Caco-2 (cell line): ENCODE results near the gene FANCC. TPM values are rescaled to one million over a fixed set of nuclear protein-coding genes. Genes with fewer than 3 reads are reported as not detected.
"Not testable (repeated sequence)": the region's sequence is repeated elsewhere in the genome, so short reads cannot be mapped to it uniquely, and the experiment has no call there.

ENCODE experiments used
- BruUV-seq: library from RNA; stranded (reverse); fragments of 400-500 nt; replicated peaks from 2 replicates; lab custom pipeline; 2021; lab: Mats Ljungman, UMichigan
- CTCF ChIA-PET: fragments of 300-600 bp; sonication (Branson Sonifier 250); formaldehyde crosslinking; loops from one replicate; lab custom pipeline; 2022; ENCODE audit warnings: antibody characterized with exemption; lab: Charles Lee
- POLR2A ChIA-PET: fragments of 300-600 bp; sonication (Branson Sonifier 250); formaldehyde crosslinking; loops from one replicate; lab custom pipeline; 2022; ENCODE audit warnings: antibody characterized with exemption; lab: Charles Lee
- DNase-seq, 2 experiments: peaks; one replicate each; pipeline versions ENCODE4 v3.0.0 to v3.0.0-alpha.2; 2020 to 2022
- H3K27me3 ChIP-seq: replicated peaks from 2 replicates; pipeline ENCODE4 v1.6.0; 2011; ENCODE audit warnings: low read length; ENCODE audit not compliant: control insufficient read depth, insufficient read depth
- H3K36me3 ChIP-seq: 2 replicates; pipeline ENCODE4 v1.5.1; 2011; ENCODE audit warnings: low read length; ENCODE audit not compliant: control insufficient read depth, insufficient read depth
- H3K4me1 ChIP-seq: fragments of 250-450 bp; sonication (Bioruptor Pico); 2 replicates; pipeline ENCODE4 v1.5.1; 2020; ENCODE audit warnings: mild to moderate bottlenecking
- H3K4me3 ChIP-seq: 2 replicates; pipeline ENCODE4 v1.5.1; 2011; ENCODE audit warnings: low read depth, mild to moderate bottlenecking, control low read depth, low read length
- H3K9me3 ChIP-seq: fragments of 250-450 bp; sonication (Bioruptor Pico); 2 replicates; pipeline ENCODE4 v1.5.1; 2020; ENCODE audit warnings: mild to moderate bottlenecking, moderate library complexity
- H3K27ac Mint-ChIP-seq: one replicate; pipeline ENCODE4 v1.8.0; 2022; ENCODE audit warnings: mixed read lengths; ENCODE audit not compliant: unreplicated experiment
- H3K27me3 Mint-ChIP-seq: one replicate; pipeline ENCODE4 v1.8.0; 2022; ENCODE audit warnings: mixed read lengths; ENCODE audit not compliant: insufficient read depth, unreplicated experiment
- H3K36me3 Mint-ChIP-seq: one replicate; pipeline ENCODE4 v1.8.0; 2022; ENCODE audit warnings: mild to moderate bottlenecking, mixed read lengths; ENCODE audit not compliant: insufficient read depth, unreplicated experiment
- H3K4me1 Mint-ChIP-seq: one replicate; pipeline ENCODE4 v1.8.0; 2022; ENCODE audit warnings: low read depth, mixed read lengths; ENCODE audit not compliant: unreplicated experiment
- H3K4me3 Mint-ChIP-seq: one replicate; pipeline ENCODE4 v1.8.0; 2022; ENCODE audit warnings: mild to moderate bottlenecking, moderate library complexity, mixed read lengths; ENCODE audit not compliant: unreplicated experiment
- H3K9me3 Mint-ChIP-seq: one replicate; pipeline ENCODE4 v1.8.0; 2022; ENCODE audit warnings: mixed read lengths; ENCODE audit not compliant: unreplicated experiment
- CTCF ChIP-seq, 2 experiments: fragments of 200-600 bp in 1 of 2; IDR thresholded peaks; 1 replicate in 1 of 2; 2 replicates in 1 of 2; pipeline versions ENCODE4 v1.5.1 to v1.8.0; 2011 to 2022; ENCODE audit warnings: antibody characterized with exemption in 1 of 2, control low read depth in 1 of 2, inconsistent platforms in 1 of 2, low read depth in 1 of 2, low read length in 1 of 2, mild to moderate bottlenecking in 1 of 2, moderate library complexity in 1 of 2; ENCODE audit not compliant: insufficient read depth in 1 of 2, severe bottlenecking in 1 of 2, unreplicated experiment in 1 of 2
- intact Hi-C: fragments of 100-400 bp; cut with micrococcal nuclease; formaldehyde crosslinking; loops from one replicate; pipeline ENCODE4 v1.10.0; 2022; ENCODE audit not compliant: unreplicated experiment
- total RNA-seq: library from RNA; stranded (reverse); gene quantifications from 2 replicates; pipeline ENCODE4 v1.2.3, GENCODE V29; 2022

The FANCC gene
- total RNA-seq, 1 experiment from 2014 or later: 29.2 TPM

GRCh38 chr9:95225076-95225725 lies 92.3 kb downstream of the FANCC start:
- Mint-ChIP-seq H3K27me3 (no peaks in the 10 kb centered on the region), H3K27ac (no peak overlapping the region), H3K9me3 (no peaks in the 10 kb centered on the region), H3K4me1 (peaks cover 7% of the 10 kb centered on the region), H3K4me3 (peak overlapping the region; percentile 1), H3K36me3 (no peaks in the 10 kb centered on the region)
- H3K9me3 ChIP-seq: no peaks in the 10 kb centered on the region
- intact Hi-C loops: loop anchor here (2.0 kb wide), 1 partner anchor 18 kb away; no protein-coding TSS in a partner anchor
- no TSS peak for BruUV-seq
- ChIA-PET POLR2A (no interaction called here), CTCF (interaction anchor here (1.4 kb wide), 1 partner anchor 57 kb away, joined by 3 read pairs; no protein-coding TSS in a partner anchor)
- H3K36me3 ChIP-seq: no peaks in the 10 kb centered on the region
- H3K27me3 ChIP-seq: no peaks in the 10 kb centered on the region
- peak in 1 of 2 experiments; percentile 12 for DNase-seq
- TF ChIP-seq CTCF (IDR thresholded peaks at IDR 0.05; ENCODE audit: insufficient read depth in 1 of 2, low read depth in 1 of 2, low read length in 1 of 2, severe bottlenecking in 1 of 2, unreplicated experiment in 1 of 2): no peak
- H3K4me3 ChIP-seq: no peak overlapping the region
- peaks cover 21% of the 10 kb centered on the region for H3K4me1 ChIP-seq

- Mint-ChIP-seq H3K27me3 (no peaks in the 10 kb centered on the region), H3K4me3 (no peak overlapping the region), H3K36me3 (no peaks in the 10 kb centered on the region), H3K27ac (no peak overlapping the region), H3K4me1 (peaks cover 7% of the 10 kb centered on the region), H3K9me3 (no peaks in the 10 kb centered on the region)
- H3K4me3 ChIP-seq: no peak overlapping the region
- no peak for DNase-seq
- ChIA-PET POLR2A (no interaction called here), CTCF (interaction anchor here (1.4 kb wide), 1 partner anchor 56 kb away, joined by 3 read pairs; no protein-coding TSS in a partner anchor)
- H3K9me3 ChIP-seq: no peaks in the 10 kb centered on the region
- intact Hi-C loops: loop anchor here (2.0 kb wide), 1 partner anchor 18 kb away; no protein-coding TSS in a partner anchor
- no TSS peak for BruUV-seq
- TF ChIP-seq CTCF (IDR thresholded peaks at IDR 0.05; ENCODE audit: insufficient read depth in 1 of 2, low read depth in 1 of 2, low read length in 1 of 2, severe bottlenecking in 1 of 2, unreplicated experiment in 1 of 2): no peak
- peaks cover 21% of the 10 kb centered on the region for H3K4me1 ChIP-seq
- no peaks in the 10 kb centered on the region for H3K36me3 ChIP-seq
- H3K27me3 ChIP-seq: no peaks in the 10 kb centered on the region
Measured at GRCh38 chr9:95224376-95225019, 93.0 kb downstream of the FANCC start.

- intact Hi-C loops, H3K27ac Mint-ChIP-seq, H3K4me3 Mint-ChIP-seq, H3K36me3 Mint-ChIP-seq, H3K27me3 ChIP-seq, DNase-seq, H3K36me3 ChIP-seq, POLR2A ChIA-PET, H3K27me3 Mint-ChIP-seq, H3K4me3 ChIP-seq, BruUV-seq, CTCF ChIA-PET, H3K9me3 Mint-ChIP-seq, H3K4me1 Mint-ChIP-seq, H3K9me3 ChIP-seq: not testable (repeated sequence)
- H3K4me1 ChIP-seq: peaks cover 14% of the 10 kb centered on the region
Measured at GRCh38 chr9:95220352-95220751, 97.2 kb downstream of the FANCC start.
